ENCODE results near the gene ENPP3.
A peak's percentile ranks its signal among the peaks of the same experiment; 100 is the strongest.

Gene ENPP3

GRCh38 chr6:131636880-131637792, at the start of gene ENPP3:
ENPP3 (plus strand) TSS chr6:131637302; CDS start chr6:131637385, 83 bp downstream.
- peak; percentile 55 for DNase-seq (ENCODE audit: low read depth)

- no peak for DNase-seq (ENCODE audit: low read depth)
These were observed 49.2 kb upstream of the ENPP3 start for GRCh38 chr6:131587909-131588308.

- no peak for DNase-seq (ENCODE audit: low read depth)
These were observed 48.5 kb upstream of the ENPP3 start for GRCh38 chr6:131588643-131589042.

GRCh38 chr6:131592935-131593334, 44.2 kb upstream of the ENPP3 start:
- no peak for DNase-seq (ENCODE audit: low read depth)

GRCh38 chr6:131594074-131594473, 43.0 kb upstream of the ENPP3 start:
- DNase-seq (ENCODE audit: low read depth) = no peak

GRCh38 chr6:131597446-131597845, 39.7 kb upstream of the ENPP3 start:
- DNase-seq (ENCODE audit: low read depth) = peak; percentile 4

GRCh38 chr6:131600716-131601115, 36.4 kb upstream of the ENPP3 start:
- DNase-seq (ENCODE audit: low read depth) = no peak

- peak; percentile 97 for DNase-seq (ENCODE audit: low read depth)
These were observed 34.3 kb upstream of the ENPP3 start for GRCh38 chr6:131602781-131603312.

- no peak for DNase-seq (ENCODE audit: low read depth)
These were observed 23.7 kb upstream of the ENPP3 start for GRCh38 chr6:131613296-131613925.

GRCh38 chr6:131615275-131615674, 21.8 kb upstream of the ENPP3 start:
- DNase-seq (ENCODE audit: low read depth) = no peak

GRCh38 chr6:131627724-131628682, 9.1 kb upstream of the ENPP3 start, which contains the start of gene MED23:
MED23 (minus strand) TSS chr6:131628242; CDS start chr6:131628049, 193 bp downstream.
- peak; percentile 96 for DNase-seq (ENCODE audit: low read depth)

GRCh38 chr6:131628726-131629125, 8.4 kb upstream of the ENPP3 start:
- peak; percentile 2 for DNase-seq (ENCODE audit: low read depth)

GRCh38 chr6:131629651-131630050, 7.5 kb upstream of the ENPP3 start:
- no peak for DNase-seq (ENCODE audit: low read depth)

- no peak for DNase-seq (ENCODE audit: low read depth)
These were observed 5.3 kb upstream of the ENPP3 start for GRCh38 chr6:131631625-131632289.

- DNase-seq (ENCODE audit: low read depth) = no peak
These were observed 1.4 kb upstream of the ENPP3 start for GRCh38 chr6:131635384-131636340.

- no peak for DNase-seq (ENCODE audit: low read depth)
These were observed 911 bp downstream of the ENPP3 start for GRCh38 chr6:131638013-131638412.

- DNase-seq (ENCODE audit: low read depth) = no peak
These were observed 3.0 kb downstream of the ENPP3 start for GRCh38 chr6:131640100-131640499.

- no peak for DNase-seq (ENCODE audit: low read depth)
These were observed 3.5 kb downstream of the ENPP3 start for GRCh38 chr6:131640576-131640975.

GRCh38 chr6:131641554-131641953, 4.5 kb downstream of the ENPP3 start:
- DNase-seq (ENCODE audit: low read depth) = no peak

- no peak for DNase-seq (ENCODE audit: low read depth)
These were observed 5.5 kb downstream of the ENPP3 start for GRCh38 chr6:131642565-131642964.
